HG03060 (cell line): ENCODE results near the gene MTF1.
A peak's percentile ranks its signal among the peaks of the same experiment; 100 is the strongest.

Source experiments
- ATAC-seq: cut with Tn5 transposase; IDR thresholded peaks from one replicate; pipeline ENCODE4 v1.9.1; 2021; ENCODE audit warnings: low read depth, moderate number of reproducible peaks; ENCODE audit not compliant: unreplicated experiment

The MTF1 gene

GRCh38 chr1:37872692-37873091, 13.3 kb upstream of the MTF1 start:
- no peak for ATAC-seq

- ATAC-seq, result no peak
Measured at GRCh38 chr1:37868466-37868865, 9.1 kb upstream of the MTF1 start.

DNA sequence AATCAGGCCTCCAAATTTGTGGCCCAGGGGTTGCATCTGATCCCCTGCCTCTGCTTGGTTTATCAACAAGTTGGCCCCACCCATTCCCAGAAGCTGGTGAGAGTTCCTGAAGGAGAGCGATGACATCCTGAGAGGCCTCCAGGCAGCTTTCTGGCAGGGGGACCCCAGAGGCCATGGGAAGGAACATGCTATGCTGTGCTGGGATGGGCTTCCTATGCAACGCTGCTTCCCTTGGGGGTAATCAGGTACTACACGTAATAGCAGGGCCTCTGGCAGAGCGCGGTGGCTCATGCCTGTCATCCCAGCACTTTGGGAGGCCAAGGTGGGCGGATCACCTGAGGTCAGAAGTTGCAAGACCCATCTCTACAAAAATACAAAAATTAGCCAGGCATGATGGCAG, 8.4 kb upstream of the MTF1 start:
- no peak for ATAC-seq

DNA sequence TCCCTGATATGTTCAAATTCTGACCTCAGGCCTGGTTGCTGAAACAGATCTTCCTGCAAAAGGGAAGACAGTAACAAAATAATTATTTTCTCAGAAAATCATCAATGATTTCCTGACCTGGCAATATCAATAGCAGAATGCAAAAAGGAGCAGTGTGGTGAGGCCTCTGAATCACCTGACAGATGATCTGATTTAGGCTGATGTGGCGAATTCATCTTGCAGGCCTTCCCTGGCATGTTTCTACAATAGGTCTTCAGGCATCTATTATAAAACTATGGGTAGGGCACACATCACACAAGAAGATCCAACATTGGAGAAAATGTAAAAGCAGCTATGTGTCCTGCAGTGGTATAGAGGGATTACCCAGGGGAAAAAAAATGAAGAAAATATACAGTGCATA, 7.1 kb upstream of the MTF1 start:
- ATAC-seq, result no peak

DNA sequence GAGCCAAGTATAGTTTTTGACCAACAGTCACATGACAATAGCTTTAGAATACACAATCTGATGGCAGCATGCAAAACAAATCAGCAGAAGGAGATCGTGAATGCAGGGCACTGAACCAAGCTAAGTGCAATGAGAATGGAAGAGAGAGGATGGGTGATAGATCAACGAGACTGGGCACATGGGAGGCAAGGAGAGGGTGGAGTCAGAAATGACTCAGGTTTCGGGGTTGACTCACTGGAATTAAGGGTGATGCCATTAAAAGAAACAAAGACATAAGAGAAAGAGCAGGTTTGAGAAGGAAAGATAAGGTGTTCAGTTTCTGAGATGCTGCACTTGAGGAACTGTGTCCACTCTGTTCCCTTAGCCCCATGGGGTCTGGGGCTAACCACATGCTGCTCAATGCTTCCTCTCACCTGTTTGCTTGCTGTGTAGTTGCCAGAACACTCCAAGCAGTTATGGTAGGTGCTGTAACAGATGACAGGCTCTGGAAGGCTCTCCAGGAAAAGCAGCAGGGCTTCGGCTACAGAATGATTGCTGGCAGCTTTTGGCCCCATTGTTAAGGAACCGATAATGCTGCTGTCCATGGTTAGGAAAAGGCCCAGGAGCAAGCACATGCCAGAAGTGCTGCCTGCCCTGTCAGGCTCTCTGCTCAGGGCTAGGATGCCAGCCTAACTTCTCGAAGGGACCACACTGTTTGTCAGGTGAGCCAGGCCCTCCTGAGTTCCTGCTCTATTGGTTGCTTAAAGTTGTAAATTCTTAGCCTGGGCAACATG, 6.1 kb upstream of the MTF1 start:
- ATAC-seq, result no peak

DNA sequence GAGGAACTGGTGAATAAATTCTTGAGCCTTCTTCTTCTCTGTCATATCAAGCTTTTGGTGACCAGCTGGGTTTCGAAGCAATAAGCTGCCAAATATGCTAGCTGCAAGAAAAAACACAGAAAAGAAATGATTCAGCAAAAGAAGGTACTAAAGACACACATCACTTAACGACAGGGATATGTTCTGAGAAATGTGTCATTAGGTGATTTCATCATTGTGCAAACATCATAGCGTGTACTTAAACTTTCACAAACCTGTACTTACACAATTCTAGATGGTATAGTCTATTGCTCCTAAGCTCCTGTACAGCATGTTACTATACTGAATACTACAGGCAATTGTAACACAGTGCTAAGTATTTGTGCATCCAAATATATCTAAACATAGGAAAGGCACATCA, 2.9 kb upstream of the MTF1 start:
- ATAC-seq, result no peak

GRCh38 chr1:37861151-37861550, 1.8 kb upstream of the MTF1 start:
- ATAC-seq, result no peak

DNA sequence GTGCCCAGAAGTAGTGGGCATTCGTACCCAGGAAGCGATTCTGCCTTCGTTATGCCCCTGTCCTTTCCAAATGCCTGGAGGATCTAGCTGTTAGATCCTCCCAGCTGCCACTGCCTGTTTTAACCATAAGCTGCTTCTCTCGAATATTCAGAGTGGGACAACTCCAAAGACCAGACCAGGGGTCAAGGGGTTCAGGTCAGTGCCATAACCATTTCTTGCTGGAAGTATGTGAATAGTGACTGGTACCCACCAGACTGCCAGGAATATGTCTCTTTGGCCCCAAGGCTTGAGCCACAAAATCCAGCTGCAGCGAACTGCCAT, 914 bp upstream of the MTF1 start:
- no peak for ATAC-seq

DNA sequence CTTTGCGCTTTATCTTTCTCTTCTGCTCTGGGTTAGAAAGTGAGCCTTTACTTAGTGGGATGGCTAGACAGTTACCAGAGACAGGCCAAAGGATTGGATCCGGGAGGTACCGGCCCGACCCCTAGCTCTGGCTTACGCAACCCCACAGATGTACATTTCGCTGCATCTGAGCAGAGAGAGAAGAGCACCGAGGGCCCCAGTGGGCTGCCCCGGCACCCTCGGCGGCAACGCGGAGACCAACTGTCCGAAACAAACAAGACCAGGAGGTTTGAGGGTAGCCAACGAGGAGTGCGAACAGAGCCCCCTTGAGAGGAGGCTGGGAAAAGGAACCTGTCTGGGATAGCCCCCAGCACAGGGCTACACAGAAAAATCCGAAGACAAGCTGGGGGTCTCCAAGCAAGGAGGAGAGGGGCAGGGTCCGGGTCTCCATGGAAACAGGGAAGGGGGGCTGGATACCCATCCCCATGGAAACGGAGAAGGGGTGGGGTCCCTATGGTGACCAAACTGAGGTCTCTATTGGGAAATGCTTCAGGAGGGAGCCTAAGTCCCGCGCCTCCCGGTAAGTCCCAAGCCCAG, 373 bp downstream of the MTF1 start:
- peak; percentile 2 for ATAC-seq

DNA sequence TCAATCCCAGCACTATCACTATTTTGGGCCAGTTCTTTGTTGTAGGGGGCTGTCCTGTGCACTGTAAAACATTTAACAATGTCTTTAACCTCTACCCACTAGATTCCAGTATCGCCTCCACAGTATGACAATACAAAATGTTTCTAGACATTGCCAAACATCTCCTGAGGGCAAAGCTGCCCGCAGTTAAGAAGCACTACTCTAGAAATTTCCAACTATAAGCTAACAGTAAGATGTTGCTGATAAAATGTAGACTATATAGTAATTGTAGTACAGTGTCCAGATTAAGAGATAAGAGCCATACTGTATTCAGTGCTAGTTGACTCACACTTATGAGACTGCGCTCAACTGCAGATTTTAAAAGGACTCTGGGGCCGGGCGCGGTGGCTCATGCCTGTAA, 5.0 kb downstream of the MTF1 start:
- no peak for ATAC-seq

DNA sequence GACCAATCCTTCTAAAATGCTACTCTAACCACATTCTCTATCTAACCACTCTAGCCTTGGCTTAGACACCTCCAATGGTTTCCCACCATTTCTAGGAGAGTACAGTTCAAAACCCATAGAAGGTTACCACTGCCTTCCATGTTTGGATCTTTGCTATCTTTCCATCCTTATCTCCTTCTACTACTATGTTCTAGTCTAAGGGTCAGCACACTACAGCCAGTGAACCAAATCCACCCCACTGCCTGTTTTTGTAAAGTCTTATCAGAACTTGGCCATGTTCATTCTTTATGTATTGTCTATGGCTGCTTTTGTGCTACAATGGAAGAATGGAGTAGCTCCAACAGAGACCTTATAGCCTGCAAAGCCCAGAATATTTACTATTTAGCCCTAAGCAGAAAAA, 6.2 kb downstream of the MTF1 start:
- no peak for ATAC-seq

DNA sequence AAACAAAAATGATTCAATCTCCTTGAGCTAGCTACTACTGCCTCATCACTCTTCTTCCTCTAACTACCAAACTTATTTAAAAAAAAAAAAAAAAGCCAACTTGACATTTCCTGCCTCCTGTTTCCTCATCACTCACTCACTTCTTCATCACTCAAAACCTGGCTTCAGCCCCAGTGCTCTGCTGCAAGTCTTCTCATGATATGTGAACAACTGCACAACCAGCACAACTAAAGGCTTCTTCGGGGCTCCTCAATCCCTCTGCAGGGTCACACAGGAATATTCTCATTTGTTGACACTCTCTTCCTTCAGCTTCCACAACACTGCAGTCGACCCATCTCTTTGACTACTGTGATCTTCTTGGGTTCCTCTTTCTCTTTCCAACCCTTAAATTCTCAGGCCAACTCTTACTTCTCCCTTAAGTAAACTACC, 7.6 kb downstream of the MTF1 start:
- no peak for ATAC-seq

DNA sequence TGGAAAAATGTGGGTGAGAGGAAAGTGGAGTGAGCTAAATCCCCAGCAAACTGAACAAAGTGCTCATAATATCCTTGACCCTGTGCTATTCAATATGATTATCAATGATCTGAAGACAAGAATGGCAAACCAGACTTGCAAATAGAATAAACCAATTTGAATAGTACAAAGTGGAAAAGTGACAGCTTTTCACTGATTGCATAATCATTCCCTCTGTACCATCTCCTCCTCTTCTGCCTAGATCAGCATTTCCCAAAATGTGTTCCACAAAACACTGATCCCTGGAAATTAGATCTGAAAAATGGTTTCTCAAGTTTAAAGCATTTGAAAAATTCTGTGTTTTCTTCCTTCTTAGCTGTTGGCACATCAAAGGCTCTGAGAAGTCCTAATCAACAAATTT, 8.1 kb downstream of the MTF1 start:
- ATAC-seq, result no peak

GRCh38 chr1:37850352-37850955, 8.9 kb downstream of the MTF1 start:
- ATAC-seq, result no peak

DNA sequence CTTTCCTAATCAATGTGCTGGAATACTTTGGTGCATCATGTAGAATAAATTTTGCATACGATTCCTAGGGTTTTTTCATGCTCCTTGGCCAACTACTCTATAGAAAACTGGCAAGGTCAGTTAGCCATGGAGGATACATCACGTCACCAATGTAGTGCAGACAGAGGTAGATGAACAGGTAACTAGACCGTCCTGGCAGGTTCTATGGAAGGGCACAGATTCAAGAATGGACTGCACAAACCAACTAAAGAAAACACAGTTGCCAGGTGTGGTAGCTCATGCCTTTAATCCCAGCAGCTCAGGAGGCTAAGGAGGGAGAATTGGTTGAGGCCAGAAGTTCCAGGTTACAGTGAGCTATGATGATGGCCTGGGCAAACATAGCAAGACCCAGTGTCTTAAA, 9.9 kb downstream of the MTF1 start:
- ATAC-seq, result no peak

DNA sequence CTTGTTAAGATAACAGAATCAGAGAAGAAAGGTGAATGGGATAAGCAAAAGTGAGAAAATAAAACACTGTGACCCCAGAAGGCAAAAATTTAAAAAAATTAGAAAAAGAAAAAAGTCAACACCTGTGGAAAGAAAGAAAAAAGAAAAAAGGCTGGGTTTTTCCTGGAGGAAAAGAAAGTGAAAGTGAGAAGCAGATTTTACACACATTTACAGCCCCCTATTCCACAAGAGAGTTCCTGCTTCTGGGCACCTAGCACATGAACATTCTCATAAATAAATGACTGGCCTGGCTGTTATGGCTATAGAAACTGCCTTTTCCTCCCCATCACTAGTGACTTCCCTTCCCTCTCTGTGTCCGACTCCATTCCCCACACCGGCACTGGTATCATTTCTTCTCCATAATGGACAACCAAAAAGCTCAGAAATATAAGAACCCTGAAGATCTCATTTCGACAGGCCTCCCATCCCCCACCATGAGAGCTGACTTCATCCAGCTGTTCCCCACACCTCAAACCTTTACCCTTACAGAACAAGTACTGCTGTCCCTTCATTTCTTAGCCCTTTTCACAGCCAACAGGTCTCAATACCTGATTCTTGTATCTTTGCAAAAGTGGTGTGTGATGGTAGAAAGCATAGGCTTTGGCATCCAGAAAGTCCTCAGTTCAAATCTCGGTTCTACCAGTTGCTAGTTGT, 12.6 kb downstream of the MTF1 start:
- ATAC-seq, result no peak

DNA sequence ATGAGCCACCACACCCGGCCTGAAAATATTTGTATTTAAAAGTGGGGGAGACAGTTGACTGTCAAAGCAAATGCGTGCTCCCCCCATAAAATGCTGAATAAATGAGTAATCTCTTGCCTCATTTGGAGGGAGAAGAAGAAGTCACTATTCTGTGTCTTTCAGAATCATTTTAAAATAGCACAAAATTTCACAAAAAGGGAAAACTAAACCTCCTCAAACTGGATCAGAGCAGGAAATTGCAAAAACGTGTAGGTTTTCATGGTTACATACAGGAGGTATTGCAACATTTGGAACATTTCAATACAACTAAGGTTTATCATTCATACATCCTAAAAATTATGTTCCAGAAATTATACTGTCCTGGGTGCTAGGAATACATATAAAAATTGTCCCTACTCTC, 13.6 kb downstream of the MTF1 start:
- ATAC-seq, result no peak

DNA sequence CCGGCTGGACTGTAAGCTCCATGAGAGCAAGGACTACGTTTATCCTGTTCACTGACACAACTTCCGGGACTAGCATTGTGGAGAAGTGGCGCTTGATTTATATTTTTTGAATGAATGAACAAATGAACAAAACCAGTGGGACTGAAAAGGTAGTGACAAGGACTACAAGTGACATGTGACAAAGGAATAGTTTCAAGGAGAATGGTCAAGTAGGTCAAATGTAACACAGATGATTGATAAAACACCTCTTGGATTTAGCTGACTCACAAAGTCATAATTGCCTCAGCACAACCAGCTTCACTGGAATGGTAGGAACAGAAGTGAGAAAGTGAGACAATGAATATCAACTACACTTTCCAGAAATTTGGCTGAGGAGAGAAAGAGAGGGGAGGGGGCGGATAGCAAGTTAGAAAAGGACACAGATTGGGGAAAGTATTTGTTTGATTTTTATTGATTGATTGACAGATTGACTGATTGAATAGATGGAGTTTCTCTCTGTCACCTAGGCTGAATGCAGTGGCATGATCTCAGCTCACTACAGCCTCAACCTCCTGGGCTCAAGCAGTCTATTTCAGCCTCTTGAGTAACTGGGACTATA, 14.2 kb downstream of the MTF1 start:
- ATAC-seq, result no peak

GRCh38 chr1:37844536-37844935, 14.9 kb downstream of the MTF1 start:
- no peak for ATAC-seq

DNA sequence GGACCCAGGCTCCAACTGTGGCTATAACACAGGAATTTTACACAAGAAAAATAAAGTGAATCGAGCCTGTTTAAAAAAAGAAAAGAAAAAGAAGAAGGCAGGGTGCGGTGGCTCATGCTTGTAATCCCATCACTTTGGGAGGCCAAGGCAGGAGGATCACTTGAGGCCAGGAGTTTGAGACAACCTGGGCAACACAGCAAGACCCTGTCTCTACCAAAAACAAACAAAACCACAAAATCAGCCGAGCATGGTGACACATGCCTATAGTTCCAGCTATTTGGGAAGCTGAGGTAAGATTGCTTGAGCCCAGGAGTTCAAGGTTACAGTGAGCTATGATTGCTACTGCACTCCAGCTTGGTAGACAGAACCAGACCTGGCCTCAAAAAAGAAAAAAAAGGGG, 17.7 kb downstream of the MTF1 start:
- ATAC-seq, result no peak

- no peak for ATAC-seq
Measured at GRCh38 chr1:37840711-37841110, 18.7 kb downstream of the MTF1 start.
